Measurements from ENCODE around the gene PRKCG.
"Not testable (repeated sequence)": the region's sequence is repeated elsewhere in the genome, so short reads cannot be mapped to it uniquely, and the experiment has no call there.

PRKCG gene

GRCh38 chr19:53881482-53882390 is at the start of gene PRKCG:
PRKCG (plus strand) TSS chr19:53882197; CDS start chr19:53882495, 298 bp downstream.
- Histone ChIP-seq H3K27me3 (ENCODE audit: low read depth, low read length) (peaks cover 46% of the 10 kb centered on the region), H3K36me3 (ENCODE audit: control insufficient read depth in 1 of 2, insufficient read depth in 2 of 2, low read length in 2 of 2) (peaks cover 0 to under 1% of the 10 kb centered on the region in 2 donors), H3K4me1 (ENCODE audit: control insufficient read depth in 1 of 2, insufficient read depth in 2 of 2, low read length in 2 of 2) (peaks cover 4 to 32% of the 10 kb centered on the region in 2 donors), H3K4me3 (ENCODE audit: low read depth in 1 of 2, low read length in 2 of 2) (peak within 1 kb of the TSS; percentile 35 to 53), H3K27ac (ENCODE audit: low read length) (no peak within 1 kb of the TSS), H3K9me3 (ENCODE audit: control insufficient read depth in 1 of 2, low read length in 2 of 2) (no peaks in the 10 kb centered on the region)

GRCh38 chr19:53832861-53833260 is 49.1 kb upstream of the PRKCG start:
- H3K36me3 ChIP-seq (ENCODE audit: control insufficient read depth in 1 of 2, insufficient read depth in 2 of 2, low read length in 2 of 2); H3K27ac ChIP-seq (ENCODE audit: low read length); H3K9me3 ChIP-seq (ENCODE audit: control insufficient read depth in 1 of 2, low read length in 2 of 2); H3K4me3 ChIP-seq (ENCODE audit: low read depth in 1 of 2, low read length in 2 of 2); H3K27me3 ChIP-seq (ENCODE audit: low read depth, low read length); H3K4me1 ChIP-seq (ENCODE audit: control insufficient read depth in 1 of 2, insufficient read depth in 2 of 2, low read length in 2 of 2): not testable (repeated sequence)

- not testable (repeated sequence) for H3K27me3 ChIP-seq (ENCODE audit: low read depth, low read length); H3K27ac ChIP-seq (ENCODE audit: low read length); H3K4me1 ChIP-seq (ENCODE audit: control insufficient read depth in 1 of 2, insufficient read depth in 2 of 2, low read length in 2 of 2); H3K4me3 ChIP-seq (ENCODE audit: low read depth in 1 of 2, low read length in 2 of 2); H3K9me3 ChIP-seq (ENCODE audit: control insufficient read depth in 1 of 2, low read length in 2 of 2); H3K36me3 ChIP-seq (ENCODE audit: control insufficient read depth in 1 of 2, insufficient read depth in 2 of 2, low read length in 2 of 2)
These were observed 43.6 kb upstream of the PRKCG start for GRCh38 chr19:53838446-53838845.

- H3K27ac ChIP-seq (ENCODE audit: low read length); H3K4me1 ChIP-seq (ENCODE audit: control insufficient read depth in 1 of 2, insufficient read depth in 2 of 2, low read length in 2 of 2): not testable (repeated sequence)
These were observed 41.8 kb upstream of the PRKCG start for GRCh38 chr19:53840241-53840640.

GRCh38 chr19:53840914-53841313 is 41.1 kb upstream of the PRKCG start:
- H3K36me3 ChIP-seq (ENCODE audit: control insufficient read depth in 1 of 2, insufficient read depth in 2 of 2, low read length in 2 of 2); H3K4me3 ChIP-seq (ENCODE audit: low read depth in 1 of 2, low read length in 2 of 2); H3K27me3 ChIP-seq (ENCODE audit: low read depth, low read length); H3K9me3 ChIP-seq (ENCODE audit: control insufficient read depth in 1 of 2, low read length in 2 of 2); H3K27ac ChIP-seq (ENCODE audit: low read length); H3K4me1 ChIP-seq (ENCODE audit: control insufficient read depth in 1 of 2, insufficient read depth in 2 of 2, low read length in 2 of 2): not testable (repeated sequence)

More at GRCh38 chr19:53840241-53840640, 41.8 kb upstream of the PRKCG start:
- H3K36me3 ChIP-seq (ENCODE audit: control insufficient read depth in 1 of 2, insufficient read depth in 2 of 2, low read length in 2 of 2); H3K27me3 ChIP-seq (ENCODE audit: low read depth, low read length); H3K4me3 ChIP-seq (ENCODE audit: low read depth in 1 of 2, low read length in 2 of 2); H3K9me3 ChIP-seq (ENCODE audit: control insufficient read depth in 1 of 2, low read length in 2 of 2): not testable (repeated sequence)

- H3K27ac ChIP-seq (ENCODE audit: low read length): no peak overlapping the region
- H3K4me1 ChIP-seq (ENCODE audit: control insufficient read depth in 1 of 2, insufficient read depth in 2 of 2, low read length in 2 of 2): peaks cover 0 to 10% of the 10 kb centered on the region in 2 donors
- H3K36me3 ChIP-seq (ENCODE audit: control insufficient read depth in 1 of 2, insufficient read depth in 2 of 2, low read length in 2 of 2): no peaks in the 10 kb centered on the region
- no peaks in the 10 kb centered on the region for H3K9me3 ChIP-seq (ENCODE audit: control insufficient read depth in 1 of 2, low read length in 2 of 2)
- H3K4me3 ChIP-seq (ENCODE audit: low read depth in 1 of 2, low read length in 2 of 2): no peak overlapping the region
- no peaks in the 10 kb centered on the region for H3K27me3 ChIP-seq (ENCODE audit: low read depth, low read length)
These were observed 37.1 kb upstream of the PRKCG start for GRCh38 chr19:53844849-53845246.

GRCh38 chr19:53847555-53847954 is 34.4 kb upstream of the PRKCG start:
- Histone ChIP-seq H3K36me3 (ENCODE audit: control insufficient read depth in 1 of 2, insufficient read depth in 2 of 2, low read length in 2 of 2) (no peaks in the 10 kb centered on the region), H3K27ac (ENCODE audit: low read length) (no peak overlapping the region), H3K4me3 (ENCODE audit: low read depth in 1 of 2, low read length in 2 of 2) (no peak overlapping the region), H3K27me3 (ENCODE audit: low read depth, low read length) (no peaks in the 10 kb centered on the region), H3K9me3 (ENCODE audit: control insufficient read depth in 1 of 2, low read length in 2 of 2) (no peaks in the 10 kb centered on the region), H3K4me1 (ENCODE audit: control insufficient read depth in 1 of 2, insufficient read depth in 2 of 2, low read length in 2 of 2) (peaks cover 0 to 3% of the 10 kb centered on the region in 2 donors)

GRCh38 chr19:53849237-53849676 is 32.7 kb upstream of the PRKCG start:
- no peak overlapping the region for H3K4me3 ChIP-seq (ENCODE audit: low read depth in 1 of 2, low read length in 2 of 2)
- H3K27me3 ChIP-seq (ENCODE audit: low read depth, low read length): no peaks in the 10 kb centered on the region
- no peaks in the 10 kb centered on the region for H3K36me3 ChIP-seq (ENCODE audit: control insufficient read depth in 1 of 2, insufficient read depth in 2 of 2, low read length in 2 of 2)
- H3K9me3 ChIP-seq (ENCODE audit: control insufficient read depth in 1 of 2, low read length in 2 of 2): no peaks in the 10 kb centered on the region
- peaks cover 0 to 3% of the 10 kb centered on the region in 2 donors for H3K4me1 ChIP-seq (ENCODE audit: control insufficient read depth in 1 of 2, insufficient read depth in 2 of 2, low read length in 2 of 2)
- no peak overlapping the region for H3K27ac ChIP-seq (ENCODE audit: low read length)

GRCh38 chr19:53853707-53854106 is 28.3 kb upstream of the PRKCG start:
- Histone ChIP-seq H3K27ac (ENCODE audit: low read length) (no peak overlapping the region), H3K4me3 (ENCODE audit: low read depth in 1 of 2, low read length in 2 of 2) (no peak overlapping the region), H3K36me3 (ENCODE audit: control insufficient read depth in 1 of 2, insufficient read depth in 2 of 2, low read length in 2 of 2) (no peaks in the 10 kb centered on the region), H3K27me3 (ENCODE audit: low read depth, low read length) (no peaks in the 10 kb centered on the region), H3K9me3 (ENCODE audit: control insufficient read depth in 1 of 2, low read length in 2 of 2) (no peaks in the 10 kb centered on the region), H3K4me1 (ENCODE audit: control insufficient read depth in 1 of 2, insufficient read depth in 2 of 2, low read length in 2 of 2) (no peaks in the 10 kb centered on the region)

- H3K27ac ChIP-seq (ENCODE audit: low read length): no peak overlapping the region
These were observed 17.6 kb upstream of the PRKCG start for GRCh38 chr19:53864308-53864836.

GRCh38 chr19:53865523-53865917 is 16.5 kb upstream of the PRKCG start:
- peak overlapping the region; percentile 60 to 96 for H3K4me3 ChIP-seq (ENCODE audit: low read depth in 1 of 2, low read length in 2 of 2)

More at GRCh38 chr19:53864308-53864836, 17.6 kb upstream of the PRKCG start:
- Histone ChIP-seq H3K9me3 (ENCODE audit: control insufficient read depth in 1 of 2, low read length in 2 of 2) (no peaks in the 10 kb centered on the region), H3K36me3 (ENCODE audit: control insufficient read depth in 1 of 2, insufficient read depth in 2 of 2, low read length in 2 of 2) (peaks cover 0 to 15% of the 10 kb centered on the region in 2 donors), H3K4me3 (ENCODE audit: low read depth in 1 of 2, low read length in 2 of 2) (no peak overlapping the region), H3K4me1 (ENCODE audit: control insufficient read depth in 1 of 2, insufficient read depth in 2 of 2, low read length in 2 of 2) (peaks cover 3 to 22% of the 10 kb centered on the region in 2 donors), H3K27me3 (ENCODE audit: low read depth, low read length) (no peaks in the 10 kb centered on the region)

More at GRCh38 chr19:53865523-53865917, 16.5 kb upstream of the PRKCG start:
- H3K9me3 ChIP-seq (ENCODE audit: control insufficient read depth in 1 of 2, low read length in 2 of 2): no peaks in the 10 kb centered on the region
- no peak overlapping the region for H3K27ac ChIP-seq (ENCODE audit: low read length)
- no peaks in the 10 kb centered on the region for H3K27me3 ChIP-seq (ENCODE audit: low read depth, low read length)
- H3K36me3 ChIP-seq (ENCODE audit: control insufficient read depth in 1 of 2, insufficient read depth in 2 of 2, low read length in 2 of 2): peaks cover 0 to 15% of the 10 kb centered on the region in 2 donors
- H3K4me1 ChIP-seq (ENCODE audit: control insufficient read depth in 1 of 2, insufficient read depth in 2 of 2, low read length in 2 of 2): peaks cover 3 to 26% of the 10 kb centered on the region in 2 donors
